HG03442 (cell line): ENCODE results near the gene PANX2.
"Not testable (repeated sequence)": the region's sequence is repeated elsewhere in the genome, so short reads cannot be mapped to it uniquely, and the experiment has no call there.

Experiments used
- ATAC-seq: cut with Tn5 transposase; IDR thresholded peaks from one replicate; pipeline ENCODE4 v1.9.1; 2021; ENCODE audit warnings: mild to moderate bottlenecking, moderate library complexity; ENCODE audit not compliant: unreplicated experiment

The PANX2 gene

DNA sequence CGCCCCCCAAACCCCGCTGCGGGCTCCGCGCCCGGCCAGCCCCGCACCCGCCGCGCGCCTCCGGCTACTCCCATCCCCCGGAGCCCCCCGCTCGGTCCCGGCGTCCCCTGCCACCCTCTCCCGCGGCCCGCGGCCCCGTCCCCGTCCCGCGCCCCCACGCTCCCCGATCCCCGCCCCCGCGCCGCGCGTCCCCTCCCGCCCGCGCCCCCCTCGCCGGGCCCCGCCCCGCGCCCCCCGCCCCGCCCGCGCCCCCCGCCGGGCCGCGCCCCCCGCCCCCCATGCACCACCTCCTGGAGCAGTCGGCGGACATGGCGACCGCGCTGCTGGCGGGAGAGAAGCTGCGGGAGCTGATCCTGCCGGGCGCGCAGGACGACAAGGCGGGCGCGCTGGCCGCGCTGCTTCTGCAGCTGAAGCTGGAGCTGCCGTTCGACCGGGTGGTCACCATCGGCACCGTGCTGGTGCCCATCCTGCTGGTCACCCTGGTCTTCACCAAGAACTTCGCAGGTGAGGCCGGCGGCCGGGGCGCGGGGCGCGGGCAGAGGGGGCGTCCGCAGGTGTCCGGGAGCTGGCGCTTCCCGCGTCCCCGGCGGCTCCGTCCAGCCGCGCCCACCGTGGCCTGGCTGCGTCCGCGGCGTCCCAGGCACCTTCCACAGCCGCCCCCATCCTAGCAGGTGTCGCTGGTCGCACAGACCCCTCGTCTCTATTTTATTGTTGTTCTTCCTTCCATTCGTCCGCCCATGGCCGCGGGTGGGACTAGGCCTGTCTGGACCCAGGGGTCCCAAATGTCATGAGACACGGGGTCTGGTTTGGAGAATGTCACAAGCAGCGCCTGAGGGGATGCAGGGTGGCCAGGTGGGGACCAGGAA lies at the start of gene PANX2:
TSS of gene PANX2 (plus strand) at position 279 of the 866 bp plus-strand sequence. CDS start at position 279, 0 bp downstream.
- no peak for ATAC-seq

GRCh38 chr22:50121202-50121740 lies 49.3 kb upstream of the PANX2 start:
- ATAC-seq: no peak

- ATAC-seq: no peak
Measured at GRCh38 chr22:50123119-50123518, 47.4 kb upstream of the PANX2 start.

- no peak for ATAC-seq
Measured at GRCh38 chr22:50125029-50125428, 45.5 kb upstream of the PANX2 start.

GRCh38 chr22:50129121-50129736 lies 41.3 kb upstream of the PANX2 start:
- ATAC-seq: no peak

GRCh38 chr22:50131894-50132293 lies 38.6 kb upstream of the PANX2 start:
- ATAC-seq: no peak

DNA sequence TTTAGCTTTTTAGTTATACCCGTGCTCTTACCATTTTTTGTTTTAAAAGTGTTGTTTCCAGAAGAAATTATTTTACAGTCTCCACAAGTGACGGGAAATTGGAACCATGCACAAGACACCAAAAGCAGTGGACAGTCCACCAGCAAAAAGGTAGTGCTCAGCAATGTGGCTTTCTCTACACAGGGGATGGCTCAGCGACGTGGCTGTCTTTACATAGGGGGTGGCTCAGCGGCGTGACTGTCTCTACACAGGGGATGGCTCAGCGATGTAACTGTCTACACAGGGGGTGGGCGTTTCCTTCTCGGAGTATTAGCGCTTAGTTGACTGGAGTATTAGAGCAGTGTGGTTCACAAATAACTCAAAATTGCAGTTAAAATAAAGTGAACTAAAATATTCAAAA lies 36.0 kb upstream of the PANX2 start:
- ATAC-seq: no peak

DNA sequence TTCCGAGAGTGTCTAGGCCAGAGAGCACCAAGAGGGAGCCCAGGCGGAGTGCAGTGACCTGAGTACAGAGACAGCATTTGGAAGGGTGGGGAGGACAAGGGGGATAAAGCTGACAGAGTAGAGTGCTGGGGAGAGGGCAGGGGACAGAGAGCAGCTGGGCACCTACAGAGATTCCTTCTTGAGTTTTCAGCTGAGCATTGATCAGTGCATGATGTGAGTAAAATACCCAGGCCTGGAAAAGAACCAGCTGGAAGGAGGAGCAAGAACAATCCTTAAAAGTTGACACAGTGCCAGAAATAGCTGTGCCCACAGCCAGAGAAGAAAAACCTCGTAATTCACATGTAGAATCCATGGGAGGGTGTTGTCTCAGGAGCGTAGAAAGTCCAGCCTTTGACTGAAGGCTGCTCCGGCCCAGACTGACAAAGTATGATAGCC lies 33.9 kb upstream of the PANX2 start:
- ATAC-seq: no peak

- ATAC-seq: not testable (repeated sequence)
Measured at GRCh38 chr22:50137277-50137676, 33.3 kb upstream of the PANX2 start.

- ATAC-seq: no peak
Measured at GRCh38 chr22:50138041-50138440, 32.5 kb upstream of the PANX2 start.

DNA sequence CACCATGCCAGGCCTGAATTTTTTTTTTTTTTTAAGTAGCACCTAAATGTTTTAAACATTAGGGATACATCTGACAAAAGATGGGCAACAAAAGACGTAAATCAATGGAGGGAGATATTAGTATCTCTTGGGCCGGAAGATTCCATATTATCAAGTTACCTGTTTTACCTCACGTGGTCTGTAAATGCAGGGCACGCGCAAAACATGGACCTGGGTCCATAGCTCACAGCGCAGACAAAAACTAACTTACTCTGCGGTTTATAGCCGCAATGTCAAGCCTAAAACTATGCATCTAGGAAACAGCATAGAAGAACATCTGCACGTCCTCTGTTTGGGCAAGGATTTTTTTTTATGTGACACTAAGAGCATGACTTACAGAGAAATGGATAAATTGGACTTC lies 31.5 kb upstream of the PANX2 start:
- no peak for ATAC-seq

GRCh38 chr22:50139843-50140415 lies 30.6 kb upstream of the PANX2 start:
- ATAC-seq: no peak

DNA sequence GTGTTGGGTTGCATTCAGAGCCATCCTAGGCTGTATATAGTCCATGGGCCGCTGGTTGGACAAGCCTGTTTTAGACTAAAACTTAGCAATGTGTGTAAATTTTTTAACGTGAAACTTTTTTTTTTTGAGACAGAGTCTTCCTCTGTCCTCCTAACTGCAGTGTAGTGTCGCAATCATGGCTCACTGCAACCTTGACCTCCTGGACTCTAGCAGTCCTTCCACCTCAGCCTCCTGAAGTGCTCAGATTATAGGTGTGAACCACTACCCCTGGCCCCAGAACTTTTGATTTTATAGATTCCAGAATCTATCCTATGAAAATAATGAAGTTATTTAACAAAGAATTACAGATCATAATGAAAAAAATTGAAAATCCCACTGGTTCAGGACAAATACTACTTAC lies 29.9 kb upstream of the PANX2 start:
- ATAC-seq: no peak

DNA sequence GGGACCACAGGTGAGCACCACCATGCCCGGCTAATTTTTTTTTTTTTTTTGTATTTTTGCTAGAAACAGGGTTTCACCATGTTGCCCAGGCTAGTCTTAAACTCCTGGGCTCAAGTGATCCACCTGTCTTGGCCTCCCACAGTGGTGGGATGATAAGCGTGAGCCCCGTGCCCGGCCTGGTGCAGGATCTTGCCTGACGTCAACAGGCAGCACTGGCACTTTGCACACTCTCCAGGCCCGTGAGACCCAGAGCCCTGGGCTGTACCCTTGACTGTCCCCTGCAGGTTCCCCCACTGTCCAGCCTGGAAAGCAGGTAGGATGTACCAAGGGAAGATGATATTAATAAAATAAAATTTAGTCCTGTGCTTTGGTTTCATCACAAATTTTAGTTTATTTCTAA lies 29.1 kb upstream of the PANX2 start:
- ATAC-seq: no peak

GRCh38 chr22:50141891-50142363 lies 28.6 kb upstream of the PANX2 start:
- no peak for ATAC-seq

- no peak for ATAC-seq
Measured at GRCh38 chr22:50143096-50143495, 27.4 kb upstream of the PANX2 start.

- ATAC-seq: no peak
Measured at GRCh38 chr22:50144005-50144614, 26.4 kb upstream of the PANX2 start.

GRCh38 chr22:50145721-50146438 lies 24.7 kb upstream of the PANX2 start:
- no peak for ATAC-seq

GRCh38 chr22:50146439-50147238 lies 23.9 kb upstream of the PANX2 start:
- ATAC-seq: no peak
